DOHH2 (cell line): Measurements from ENCODE around the gene CCT6A.

Experiments used
- EZH2phosphoT487 ChIP-seq: fragments of 200-600 bp; sonication (generic); IDR thresholded peaks from 2 replicates; pipeline ENCODE4 v1.6.1; 2017; ENCODE audit warnings: borderline replicate concordance, mild to moderate bottlenecking, antibody characterized with exemption, low read length, moderate library complexity, mixed read lengths
- TF ChIP-seq, protein P1 (sequence below): fragments of 200-600 bp; sonication (generic); IDR thresholded peaks from one replicate; pipeline ENCODE4 v1.5.1; 2014; ENCODE audit warnings: antibody characterized with exemption, mild to moderate bottlenecking, low read depth, low read length; ENCODE audit not compliant: poor library complexity, severe bottlenecking

DNA sequence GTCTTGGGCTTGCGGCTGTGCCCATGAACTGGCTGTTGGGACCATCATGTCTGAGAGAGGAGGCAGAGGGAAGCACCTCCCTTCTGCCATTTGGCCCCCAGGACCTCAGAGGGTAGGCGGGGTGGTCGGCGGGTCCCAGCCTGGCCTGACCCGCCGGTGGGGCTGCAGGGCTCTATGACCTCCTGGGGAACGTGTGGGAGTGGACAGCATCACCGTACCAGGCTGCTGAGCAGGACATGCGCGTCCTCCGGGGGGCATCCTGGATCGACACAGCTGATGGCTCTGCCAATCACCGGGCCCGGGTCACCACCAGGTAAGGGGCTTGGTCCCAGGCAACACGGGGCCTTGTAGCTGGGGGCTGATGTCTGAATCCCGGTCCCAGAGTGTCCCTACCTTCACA is 26.6 kb downstream of the CCT6A start:
- TF ChIP-seq EZH2phosphoT487 = no peak
- TF ChIP-seq, protein P1, sequence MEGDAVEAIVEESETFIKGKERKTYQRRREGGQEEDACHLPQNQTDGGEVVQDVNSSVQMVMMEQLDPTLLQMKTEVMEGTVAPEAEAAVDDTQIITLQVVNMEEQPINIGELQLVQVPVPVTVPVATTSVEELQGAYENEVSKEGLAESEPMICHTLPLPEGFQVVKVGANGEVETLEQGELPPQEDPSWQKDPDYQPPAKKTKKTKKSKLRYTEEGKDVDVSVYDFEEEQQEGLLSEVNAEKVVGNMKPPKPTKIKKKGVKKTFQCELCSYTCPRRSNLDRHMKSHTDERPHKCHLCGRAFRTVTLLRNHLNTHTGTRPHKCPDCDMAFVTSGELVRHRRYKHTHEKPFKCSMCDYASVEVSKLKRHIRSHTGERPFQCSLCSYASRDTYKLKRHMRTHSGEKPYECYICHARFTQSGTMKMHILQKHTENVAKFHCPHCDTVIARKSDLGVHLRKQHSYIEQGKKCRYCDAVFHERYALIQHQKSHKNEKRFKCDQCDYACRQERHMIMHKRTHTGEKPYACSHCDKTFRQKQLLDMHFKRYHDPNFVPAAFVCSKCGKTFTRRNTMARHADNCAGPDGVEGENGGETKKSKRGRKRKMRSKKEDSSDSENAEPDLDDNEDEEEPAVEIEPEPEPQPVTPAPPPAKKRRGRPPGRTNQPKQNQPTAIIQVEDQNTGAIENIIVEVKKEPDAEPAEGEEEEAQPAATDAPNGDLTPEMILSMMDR = no peak
